NCI-H1436 (cell line): ENCODE data around the gene OSBP2.
A peak's percentile ranks its signal among the peaks of the same experiment; 100 is the strongest.

Experiments
- DNase-seq: peaks from one replicate; lab custom pipeline; 2025; lab: John Stamatoyannopoulos, UW

The OSBP2 gene

GRCh38 chr22:30940685-30941362 lies 246.2 kb downstream of the OSBP2 start:
- no peak for DNase-seq

GRCh38 chr22:30941363-30941740 lies 246.7 kb downstream of the OSBP2 start:
- DNase-seq: no peak

GRCh38 chr22:30943368-30943767 lies 248.7 kb downstream of the OSBP2 start:
- no peak for DNase-seq

- no peak for DNase-seq
Measured at GRCh38 chr22:30944986-30945385, 250.3 kb downstream of the OSBP2 start.

DNA sequence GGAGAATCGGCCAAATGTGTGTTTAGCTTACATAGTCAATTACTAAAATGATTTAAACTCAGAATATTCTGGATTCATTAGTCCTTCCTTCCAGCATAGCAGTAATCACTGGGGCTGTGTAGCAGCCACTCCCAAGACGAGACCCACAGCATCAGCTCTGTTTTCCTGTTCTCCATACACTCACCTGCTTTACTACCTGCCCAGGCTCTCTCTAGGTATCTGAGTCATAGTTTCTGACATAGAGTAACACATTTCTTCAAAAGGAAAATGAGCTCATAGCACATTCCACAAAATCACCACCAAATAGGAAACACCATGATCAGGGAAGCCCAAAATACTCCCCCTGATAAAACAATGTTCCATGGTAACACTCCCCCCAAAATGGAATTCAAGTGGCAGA lies 251.0 kb downstream of the OSBP2 start:
- DNase-seq: no peak

GRCh38 chr22:30946354-30946753 lies 251.7 kb downstream of the OSBP2 start:
- no peak for DNase-seq

DNA sequence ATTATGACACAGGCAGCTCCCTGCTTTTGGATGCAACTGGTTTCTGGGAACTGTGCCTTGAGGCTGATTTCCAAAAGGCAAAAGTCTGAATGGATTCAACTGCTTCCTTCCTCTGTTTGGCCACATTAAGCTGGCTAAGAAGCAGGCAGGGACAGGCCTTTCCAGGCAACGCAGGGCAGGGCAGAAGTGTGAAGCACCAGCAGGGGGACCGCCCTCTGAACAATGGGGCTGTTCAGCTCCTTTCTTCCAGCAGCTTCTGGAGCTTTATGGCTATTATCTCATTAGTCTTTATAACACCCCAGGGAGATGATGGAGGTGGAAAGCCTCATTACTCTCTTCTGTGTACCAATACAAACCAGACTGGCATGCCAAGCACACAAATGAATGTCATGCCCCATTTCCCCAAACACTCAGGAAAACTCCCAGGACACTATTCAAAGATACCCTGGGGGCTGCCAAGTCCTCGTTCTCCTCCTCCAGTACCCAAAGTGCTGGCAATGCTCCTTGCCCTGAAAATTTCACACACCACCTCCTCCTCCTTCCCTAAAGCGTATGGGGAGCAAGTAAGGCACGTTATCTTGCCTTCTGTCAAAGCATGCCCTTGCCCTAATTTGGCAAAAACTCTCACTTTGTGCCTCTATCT lies 252.6 kb downstream of the OSBP2 start:
- peak; percentile 96 for DNase-seq

DNA sequence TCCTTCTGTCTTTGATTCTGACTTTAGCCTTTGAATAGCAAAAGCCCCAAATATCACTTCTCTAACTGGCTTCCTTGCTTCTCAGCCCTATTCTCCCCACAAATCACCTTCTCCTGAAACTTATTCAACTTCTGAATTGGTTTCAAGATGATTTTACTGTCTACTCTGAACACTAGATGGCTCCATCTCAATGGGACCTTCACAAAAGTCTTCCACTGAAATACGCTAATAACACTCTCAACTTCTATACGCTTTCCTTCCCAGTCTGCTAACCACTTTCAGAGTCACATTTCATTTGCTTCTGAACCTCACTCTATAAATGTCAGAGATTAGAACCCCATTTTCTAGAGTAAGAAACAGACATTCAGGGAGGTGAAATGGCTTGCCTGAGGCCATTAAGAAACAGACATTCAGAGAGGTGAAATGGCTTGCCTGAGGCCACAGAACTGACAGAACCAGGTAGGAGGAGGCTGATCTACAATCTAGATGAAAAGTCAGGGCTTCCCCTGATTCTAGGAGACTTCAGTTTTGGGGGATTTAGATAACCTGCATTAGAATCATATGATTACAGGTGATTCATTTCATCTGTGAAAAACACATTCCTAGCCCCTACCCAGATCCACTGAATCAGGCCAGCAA lies 253.3 kb downstream of the OSBP2 start:
- no peak for DNase-seq

DNA sequence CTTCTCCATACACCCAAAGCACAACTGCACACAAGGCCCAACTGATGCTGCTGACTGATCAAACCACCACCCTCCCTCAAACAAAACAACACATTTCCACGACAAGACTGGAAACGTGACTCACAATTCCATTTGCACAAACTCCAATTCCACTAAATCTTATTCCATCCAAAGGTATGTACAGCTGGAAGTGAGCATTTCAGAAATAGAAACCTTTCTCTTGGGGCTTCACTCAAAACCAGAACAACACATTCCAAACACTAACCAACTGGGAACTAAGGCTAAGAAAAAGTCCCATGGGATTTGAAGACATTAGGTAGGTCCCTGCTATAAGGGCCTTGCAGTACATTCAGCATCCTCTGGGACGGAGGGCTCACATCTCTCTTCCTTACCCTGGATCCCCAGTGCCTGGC lies 254.3 kb downstream of the OSBP2 start:
- no peak for DNase-seq

- no peak for DNase-seq
Measured at GRCh38 chr22:30949934-30950660, 255.4 kb downstream of the OSBP2 start.

DNA sequence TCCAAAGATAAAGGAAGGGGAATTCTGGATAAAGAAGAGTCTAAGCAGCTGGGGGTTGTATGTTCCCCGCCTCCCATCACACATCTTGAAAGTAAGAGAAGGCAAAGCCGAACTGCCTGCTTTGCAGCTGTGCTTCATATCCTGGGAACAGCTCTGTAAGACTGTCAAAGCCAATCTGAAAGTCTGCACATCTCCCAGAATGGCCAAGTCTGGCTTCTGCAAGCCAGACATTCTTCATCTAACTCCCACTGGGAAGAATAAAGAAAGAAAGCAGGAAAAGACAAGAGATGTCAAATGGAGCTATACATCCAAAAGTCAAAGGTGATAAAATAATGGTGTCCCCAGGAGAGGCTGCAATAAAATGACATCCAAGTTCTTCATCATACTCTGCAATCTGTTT lies 258.5 kb downstream of the OSBP2 start:
- DNase-seq: no peak

GRCh38 chr22:30955153-30955552 lies 260.5 kb downstream of the OSBP2 start:
- DNase-seq: no peak
